Muscle of back (tissue), 11 donors: Measurements from ENCODE around the gene ACACA. TPM values are rescaled to one million over a fixed set of nuclear protein-coding genes. Genes with fewer than 3 reads are reported as not detected.
"Not testable (repeated sequence)": the region's sequence is repeated elsewhere in the genome, so short reads cannot be mapped to it uniquely, and the experiment has no call there.

ENCODE experiments used
- DNase-seq, 3 donors: peaks; one replicate each; pipeline versions ENCODE4 v3.0.0 to v3.0.0-alpha.2; 2013
- polyA plus RNA-seq, 10 donors: library from polyadenylated mRNA; unstranded; fragments of 120-200 nt; gene quantifications; one replicate each; pipeline ENCODE4 v1.2.1, GENCODE V29; 2013; ENCODE audit not compliant: insufficient read length in 10 of 10

ACACA gene
- polyA plus RNA-seq, 10 donors, result 19.5 to 37.2 (median 28.1) TPM

GRCh38 chr17:37098910-37099664 is 307.5 kb downstream of the ACACA start:
- no peak for DNase-seq

- DNase-seq, result no peak
These were observed 308.5 kb downstream of the ACACA start for GRCh38 chr17:37098152-37098551.

- no peak for DNase-seq
These were observed 309.5 kb downstream of the ACACA start for GRCh38 chr17:37097154-37097553.

GRCh38 chr17:37096071-37096470 is 310.6 kb downstream of the ACACA start:
- no peak for DNase-seq

GRCh38 chr17:37094391-37094790 is 312.2 kb downstream of the ACACA start:
- no peak for DNase-seq

GRCh38 chr17:37092701-37093100 is 313.9 kb downstream of the ACACA start:
- no peak for DNase-seq

GRCh38 chr17:37092071-37092470 is 314.6 kb downstream of the ACACA start:
- DNase-seq, result no peak

GRCh38 chr17:37090941-37091340 is 315.7 kb downstream of the ACACA start:
- no peak for DNase-seq

GRCh38 chr17:37089956-37090355 is 316.7 kb downstream of the ACACA start:
- DNase-seq, result no peak

GRCh38 chr17:37088913-37089312 is 317.7 kb downstream of the ACACA start:
- no peak for DNase-seq

GRCh38 chr17:37088459-37088858 is 318.2 kb downstream of the ACACA start:
- DNase-seq, result no peak

GRCh38 chr17:37087683-37088082 is 319.0 kb downstream of the ACACA start:
- DNase-seq, result no peak

- no peak for DNase-seq
These were observed 319.7 kb downstream of the ACACA start for GRCh38 chr17:37086948-37087347.

GRCh38 chr17:37086334-37086733 is 320.3 kb downstream of the ACACA start:
- no peak for DNase-seq

- DNase-seq, result no peak
These were observed 322.3 kb downstream of the ACACA start for GRCh38 chr17:37084372-37084771.

- DNase-seq, result no peak
These were observed 323.2 kb downstream of the ACACA start for GRCh38 chr17:37083456-37083855.

GRCh38 chr17:37082985-37083384 is 323.7 kb downstream of the ACACA start:
- DNase-seq, result no peak

GRCh38 chr17:37082311-37082860 is 324.2 kb downstream of the ACACA start:
- DNase-seq, result no peak

GRCh38 chr17:37081287-37081686 is 325.3 kb downstream of the ACACA start:
- no peak for DNase-seq

GRCh38 chr17:37079735-37080134 is 326.9 kb downstream of the ACACA start:
- no peak for DNase-seq

- DNase-seq, result no peak
These were observed 327.4 kb downstream of the ACACA start for GRCh38 chr17:37079065-37079708.

- not testable (repeated sequence) for DNase-seq
These were observed 333.2 kb downstream of the ACACA start for GRCh38 chr17:37073464-37073863.

- no peak for DNase-seq
These were observed 337.5 kb downstream of the ACACA start for GRCh38 chr17:37069087-37069486.
